Astrocyte (in vitro differentiated cells and primary cell): ENCODE results near the gene FLNC. TPM values are rescaled to one million over a fixed set of nuclear protein-coding genes. Genes with fewer than 3 reads are reported as not detected.

Experiments
- DNase-seq: peaks from one replicate; pipeline ENCODE4 v3.0.0-alpha.2; 2010; ENCODE audit warnings: low read depth
- FAIRE-seq: peaks from 2 replicates; lab custom pipeline; 2011; peaks lifted over from hg19 to GRCh38; lab: Jason Lieb, UNC
- H2AFZ ChIP-seq: 2 replicates; pipeline ENCODE4 v1.6.0; 2012; ENCODE audit warnings: low read depth, low read length, inconsistent platforms
- H3K27ac ChIP-seq: 2 replicates; pipeline ENCODE4 v1.5.1; 2011; ENCODE audit warnings: low read depth, low read length, inconsistent platforms
- H3K27me3 ChIP-seq: 2 replicates; pipeline ENCODE4 v1.6.0; 2011; ENCODE audit warnings: low read length, inconsistent platforms; ENCODE audit not compliant: insufficient read depth
- H3K36me3 ChIP-seq: 2 replicates; pipeline ENCODE4 v1.5.1; 2011; ENCODE audit warnings: low read length, inconsistent platforms; ENCODE audit not compliant: insufficient read depth
- H3K4me1 ChIP-seq: 2 replicates; pipeline ENCODE4 v1.5.1; 2011; ENCODE audit warnings: low read length, inconsistent platforms; ENCODE audit not compliant: insufficient read depth
- H3K4me2 ChIP-seq: 2 replicates; pipeline ENCODE4 v1.6.0; 2012; ENCODE audit warnings: low read length, inconsistent platforms
- H3K4me3 ChIP-seq: 2 replicates; pipeline ENCODE4 v1.5.1; 2011; ENCODE audit warnings: low read depth, mild to moderate bottlenecking, low read length, inconsistent platforms; ENCODE audit not compliant: insufficient read depth
- H3K79me2 ChIP-seq: 2 replicates; pipeline ENCODE4 v1.6.0; 2012; ENCODE audit warnings: mild to moderate bottlenecking, low read length, inconsistent platforms; ENCODE audit not compliant: insufficient read depth
- H3K9ac ChIP-seq: 2 replicates; pipeline ENCODE4 v1.6.0; 2012; ENCODE audit warnings: mild to moderate bottlenecking, low read length, inconsistent platforms
- H3K9me3 ChIP-seq: 2 replicates; pipeline ENCODE4 v1.5.1; 2012; ENCODE audit warnings: low read depth, mild to moderate bottlenecking, low read length, inconsistent platforms; ENCODE audit not compliant: insufficient read depth
- H4K20me1 ChIP-seq: 2 replicates; pipeline ENCODE4 v1.6.0; 2012; ENCODE audit warnings: low read length, inconsistent platforms; ENCODE audit not compliant: insufficient read depth
- H3K27ac Mint-ChIP-seq: one replicate; pipeline ENCODE4 v1.8.0; 2021; ENCODE audit warnings: mild to moderate bottlenecking, mixed read lengths; ENCODE audit not compliant: unreplicated experiment
- H3K27me3 Mint-ChIP-seq: one replicate; pipeline ENCODE4 v1.8.0; 2021; ENCODE audit warnings: low read depth, mixed read lengths; ENCODE audit not compliant: unreplicated experiment
- H3K36me3 Mint-ChIP-seq: one replicate; pipeline ENCODE4 v1.8.0; 2021; ENCODE audit warnings: low read depth, mixed read lengths; ENCODE audit not compliant: unreplicated experiment
- H3K4me1 Mint-ChIP-seq: one replicate; pipeline ENCODE4 v1.8.0; 2021; ENCODE audit warnings: low read depth, mixed read lengths; ENCODE audit not compliant: unreplicated experiment
- H3K4me3 Mint-ChIP-seq: one replicate; pipeline ENCODE4 v1.8.0; 2021; ENCODE audit warnings: mild to moderate bottlenecking, moderate library complexity, mixed read lengths; ENCODE audit not compliant: unreplicated experiment
- H3K9me3 Mint-ChIP-seq: one replicate; pipeline ENCODE4 v1.8.0; 2021; ENCODE audit warnings: mild to moderate bottlenecking, mixed read lengths; ENCODE audit not compliant: unreplicated experiment
- CTCF ChIP-seq: IDR thresholded peaks from 2 replicates; pipeline ENCODE4 v1.5.1; 2011; ENCODE audit warnings: low read depth, mild to moderate bottlenecking, inconsistent platforms, low read length, moderate library complexity; ENCODE audit not compliant: insufficient read depth
- EZH2 ChIP-seq: IDR thresholded peaks from 2 replicates; pipeline ENCODE4 v1.6.1; 2012; ENCODE audit warnings: mild to moderate bottlenecking, low read length, inconsistent platforms; ENCODE audit not compliant: insufficient read depth
- total RNA-seq: library from RNA; stranded (reverse); gene quantifications from 2 replicates; pipeline ENCODE4 v1.2.1, GENCODE V29; 2021

The FLNC gene
- total RNA-seq, 1 donor from 2014 or later, result 364 TPM

GRCh38 chr7:128854396-128854795 lies 24.2 kb downstream of the FLNC start:
- Histone ChIP-seq H3K79me2 (peaks cover 12% of the 10 kb centered on the region), H3K4me3 (no peak overlapping the region), H3K27me3 (no peaks in the 10 kb centered on the region), H3K27ac (no peak overlapping the region), H3K36me3 (peaks cover 56% of the 10 kb centered on the region), H4K20me1 (peaks cover 84% of the 10 kb centered on the region), H3K4me1 (no peaks in the 10 kb centered on the region), H3K4me2 (no peak overlapping the region), H3K9me3 (no peaks in the 10 kb centered on the region), H2AFZ (no peak overlapping the region), H3K9ac (no peak overlapping the region)
- FAIRE-seq, result no peak
- Mint-ChIP-seq H3K27ac (no peak overlapping the region), H3K9me3 (no peaks in the 10 kb centered on the region), H3K4me1 (no peaks in the 10 kb centered on the region), H3K4me3 (no peak overlapping the region), H3K36me3 (peaks cover 19% of the 10 kb centered on the region), H3K27me3 (no peaks in the 10 kb centered on the region)
- no peak for TF ChIP-seq EZH2
- no peak for TF ChIP-seq CTCF
- DNase-seq, result no peak

- Mint-ChIP-seq H3K27ac (peak overlapping the region; percentile 18), H3K4me3 (no peak overlapping the region), H3K4me1 (peaks cover 5% of the 10 kb centered on the region), H3K9me3 (no peaks in the 10 kb centered on the region), H3K27me3 (no peaks in the 10 kb centered on the region), H3K36me3 (peaks cover 20% of the 10 kb centered on the region)
- TF ChIP-seq CTCF (no peak), EZH2 (no peak)
- Histone ChIP-seq H3K27me3 (no peaks in the 10 kb centered on the region), H3K4me1 (no peaks in the 10 kb centered on the region), H3K4me3 (no peak overlapping the region), H3K9me3 (no peaks in the 10 kb centered on the region), H3K9ac (no peak overlapping the region), H3K79me2 (peaks cover 7% of the 10 kb centered on the region), H2AFZ (no peak overlapping the region), H3K4me2 (no peak overlapping the region), H3K36me3 (peaks cover 45% of the 10 kb centered on the region), H4K20me1 (peaks cover 77% of the 10 kb centered on the region), H3K27ac (no peak overlapping the region)
- no peak for FAIRE-seq
- DNase-seq, result no peak
These were observed 25.4 kb downstream of the FLNC start for GRCh38 chr7:128855559-128855958.

GRCh38 chr7:128856001-128856718 lies 26.0 kb downstream of the FLNC start:
- H3K36me3 Mint-ChIP-seq, result peaks cover 19% of the 10 kb centered on the region
- Histone ChIP-seq H3K36me3 (peaks cover 40% of the 10 kb centered on the region), H2AFZ (no peak overlapping the region), H4K20me1 (peaks cover 71% of the 10 kb centered on the region), H3K4me3 (no peak overlapping the region), H3K4me1 (no peaks in the 10 kb centered on the region), H3K79me2 (peaks cover 4% of the 10 kb centered on the region), H3K9ac (no peak overlapping the region), H3K27ac (no peak overlapping the region), H3K9me3 (no peaks in the 10 kb centered on the region), H3K4me2 (no peak overlapping the region), H3K27me3 (no peaks in the 10 kb centered on the region)
- H3K27me3 Mint-ChIP-seq, result no peaks in the 10 kb centered on the region
- peak overlapping the region; percentile 18 for H3K27ac Mint-ChIP-seq
- peaks cover 7% of the 10 kb centered on the region for H3K4me1 Mint-ChIP-seq
- no peak for FAIRE-seq
- no peaks in the 10 kb centered on the region for H3K9me3 Mint-ChIP-seq
- no peak for DNase-seq
- TF ChIP-seq EZH2 (no peak), CTCF (no peak)
- H3K4me3 Mint-ChIP-seq, result no peak overlapping the region
